NCI-H146 (cell line): ENCODE results near the gene DHX15.

Experiments used
- DNase-seq: peaks from one replicate; lab custom pipeline; 2025; lab: John Stamatoyannopoulos, UW

DHX15 gene

DNA sequence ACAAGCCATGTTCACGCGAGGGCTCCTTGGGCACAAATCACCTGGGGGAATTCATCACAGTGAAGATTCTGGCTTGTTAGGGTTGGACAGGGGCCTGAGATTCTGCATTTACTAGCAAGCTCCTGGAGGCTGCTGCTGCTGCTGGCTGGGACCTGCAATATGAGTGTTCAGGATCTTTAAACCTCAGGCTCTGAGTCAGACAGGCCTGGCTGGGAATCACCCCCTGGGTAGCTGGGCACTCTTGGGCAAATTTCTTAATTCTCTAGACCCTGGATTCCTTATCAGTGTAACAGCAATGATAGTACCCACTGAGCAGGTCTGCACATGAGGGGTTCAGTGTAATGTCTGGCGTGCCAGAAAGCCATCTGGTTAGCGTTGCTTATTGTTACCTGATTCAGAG is 101.5 kb downstream of the DHX15 start:
- no peak for DNase-seq

- no peak for DNase-seq
Observed at GRCh38 chr4:24477919-24478318, 106.4 kb downstream of the DHX15 start.
